H9 (cell line): Measurements from ENCODE around the gene ARMH3. TPM values are rescaled to one million over a fixed set of nuclear protein-coding genes. Genes with fewer than 3 reads are reported as not detected.

Experiments used
- DNase-seq: peaks from one replicate; pipeline ENCODE4 v3.0.0-alpha.2; 2017
- H2AFZ ChIP-seq: one replicate; pipeline ENCODE4 v1.6.1; 2013; ENCODE audit warnings: mild to moderate bottlenecking, low read length, control low read depth, moderate library complexity
- H2AK5ac ChIP-seq: 2 replicates; pipeline ENCODE4 v1.6.1; 2013; ENCODE audit warnings: low read length, control low read depth, mixed read lengths; ENCODE audit not compliant: insufficient read length
- H2BK120ac ChIP-seq: one replicate; pipeline ENCODE4 v1.6.1; 2013; ENCODE audit warnings: low read depth, mild to moderate bottlenecking, low read length, control low read depth, inconsistent platforms; ENCODE audit not compliant: poor library complexity, severe bottlenecking
- H2BK12ac ChIP-seq: 2 replicates; pipeline ENCODE4 v1.6.1; 2013; ENCODE audit warnings: low read length, control low read depth, mixed read lengths, low read depth; ENCODE audit not compliant: insufficient read length
- H2BK15ac ChIP-seq: 2 replicates; pipeline ENCODE4 v1.6.1; 2013; ENCODE audit warnings: low read depth, low read length, control low read depth
- H2BK20ac ChIP-seq: one replicate; pipeline ENCODE4 v1.6.1; 2013; ENCODE audit warnings: low read depth, mild to moderate bottlenecking, low read length, control low read depth, inconsistent platforms; ENCODE audit not compliant: poor library complexity, severe bottlenecking
- H2BK5ac ChIP-seq: 2 replicates; pipeline ENCODE4 v1.6.1; 2013; ENCODE audit warnings: low read length, control low read depth, mixed read lengths; ENCODE audit not compliant: insufficient read length
- H3K14ac ChIP-seq: 2 replicates; pipeline ENCODE4 v1.6.1; 2013; ENCODE audit warnings: low read length, control low read depth; ENCODE audit not compliant: insufficient read depth
- H3K18ac ChIP-seq: 2 replicates; pipeline ENCODE4 v1.6.1; 2013; ENCODE audit warnings: low read depth, mild to moderate bottlenecking, mixed read lengths, low read length, control low read depth; ENCODE audit not compliant: insufficient read length
- H3K23ac ChIP-seq: 2 replicates; pipeline ENCODE4 v1.6.1; 2013; ENCODE audit warnings: low read length, control low read depth, mixed read lengths, low read depth; ENCODE audit not compliant: insufficient read length
- H3K23me2 ChIP-seq: 2 replicates; pipeline ENCODE4 v1.6.1; 2013; ENCODE audit warnings: low read depth, mild to moderate bottlenecking, mixed read lengths, low read length, control low read depth; ENCODE audit not compliant: insufficient read length, poor library complexity, severe bottlenecking
- H3K27ac ChIP-seq: 2 replicates; pipeline ENCODE4 v1.5.1; 2013; ENCODE audit warnings: low read length, control low read depth, mixed read lengths, low read depth; ENCODE audit not compliant: insufficient read length
- H3K27me3 ChIP-seq: 2 replicates; pipeline ENCODE4 v1.6.1; 2013; ENCODE audit warnings: low read length, control low read depth, inconsistent platforms; ENCODE audit not compliant: insufficient read depth
- H3K4ac ChIP-seq: 2 replicates; pipeline ENCODE4 v1.6.1; 2013; ENCODE audit warnings: low read depth, mild to moderate bottlenecking, control low read depth, inconsistent platforms, low read length, moderate library complexity
- H3K4me1 ChIP-seq: 2 replicates; pipeline ENCODE4 v1.6.1; 2013; ENCODE audit warnings: low read length, control low read depth, inconsistent platforms; ENCODE audit not compliant: insufficient read depth
- H3K4me2 ChIP-seq: 2 replicates; pipeline ENCODE4 v1.6.1; 2013; ENCODE audit warnings: low read length, control low read depth, mixed read lengths; ENCODE audit not compliant: insufficient read length, insufficient read depth
- H3K56ac ChIP-seq: 2 replicates; pipeline ENCODE4 v1.6.1; 2013; ENCODE audit warnings: low read depth, mild to moderate bottlenecking, mixed read lengths, low read length, control low read depth; ENCODE audit not compliant: insufficient read length
- H3K79me1 ChIP-seq: 2 replicates; pipeline ENCODE4 v1.6.1; 2013; ENCODE audit warnings: low read depth, mild to moderate bottlenecking, moderate library complexity, low read length, control low read depth, inconsistent platforms; ENCODE audit not compliant: insufficient read depth, poor library complexity, severe bottlenecking
- H3K79me2 ChIP-seq: 2 replicates; pipeline ENCODE4 v1.6.1; 2013; ENCODE audit warnings: low read length, control low read depth, inconsistent platforms; ENCODE audit not compliant: insufficient read depth
- H3K9ac ChIP-seq: 2 replicates; pipeline ENCODE4 v1.6.1; 2013; ENCODE audit warnings: low read length, control low read depth, mixed read lengths; ENCODE audit not compliant: insufficient read length; ENCODE audit errors: extremely low read depth
- H3K9me3 ChIP-seq: one replicate; pipeline ENCODE4 v1.6.1; 2013; ENCODE audit warnings: low read depth, low read length, inconsistent platforms; ENCODE audit not compliant: control insufficient read depth
- H3T11ph ChIP-seq: one replicate; pipeline ENCODE4 v1.6.1; 2013; ENCODE audit warnings: mild to moderate bottlenecking, low read length, control low read depth, inconsistent platforms
- H4K20me1 ChIP-seq: one replicate; pipeline ENCODE4 v1.6.1; 2013; ENCODE audit not compliant: control insufficient read depth, insufficient read length, insufficient read depth
- H4K5ac ChIP-seq: 2 replicates; pipeline ENCODE4 v1.6.1; 2013; ENCODE audit warnings: low read depth, mild to moderate bottlenecking, mixed read lengths, low read length, control low read depth; ENCODE audit not compliant: insufficient read length
- H4K8ac ChIP-seq: replicated peaks from 2 replicates; pipeline ENCODE4 v1.6.1; 2013; ENCODE audit warnings: low read length, control low read depth, mixed read lengths, low read depth; ENCODE audit not compliant: insufficient read length
- H4K91ac ChIP-seq: 2 replicates; pipeline ENCODE4 v1.6.1; 2013; ENCODE audit warnings: low read depth, mild to moderate bottlenecking, moderate library complexity, mixed read lengths, low read length, control low read depth; ENCODE audit not compliant: insufficient read length
- H3K27ac Mint-ChIP-seq, 3 experiments: 2 replicates in 2 of 3; 3 replicates in 1 of 3; pipeline ENCODE4 v1.8.0; 2020 to 2021; ENCODE audit warnings: mixed read lengths in 3 of 3, mild to moderate bottlenecking in 1 of 3, moderate library complexity in 1 of 3
- H3K27me3 Mint-ChIP-seq: 2 replicates; pipeline ENCODE4 v1.8.0; 2021; ENCODE audit warnings: low read depth, mild to moderate bottlenecking, moderate library complexity, mixed read lengths
- H3K36me3 Mint-ChIP-seq, 3 experiments: 2 replicates in 2 of 3; 3 replicates in 1 of 3; pipeline ENCODE4 v1.8.0; 2020 to 2021; ENCODE audit warnings: low read depth in 3 of 3, mixed read lengths in 3 of 3; ENCODE audit not compliant: insufficient read depth in 1 of 3
- H3K4me1 Mint-ChIP-seq, 2 experiments: 2 replicates each; pipeline ENCODE4 v1.8.0; 2020; ENCODE audit warnings: mixed read lengths in 2 of 2
- H3K4me3 Mint-ChIP-seq, 2 experiments: 2 replicates in 1 of 2; 3 replicates in 1 of 2; pipeline ENCODE4 v1.8.0; 2020 to 2021; ENCODE audit warnings: mild to moderate bottlenecking in 2 of 2, mixed read lengths in 2 of 2, moderate library complexity in 1 of 2
- H3K9me3 Mint-ChIP-seq, 2 experiments: 2 replicates in 1 of 2; 3 replicates in 1 of 2; pipeline ENCODE4 v1.8.0; 2020; ENCODE audit warnings: mild to moderate bottlenecking in 2 of 2, mixed read lengths in 2 of 2, moderate library complexity in 1 of 2
- CTCF ChIP-seq: fragments of 200-600 bp; sonication (generic); conservative IDR thresholded peaks from 3 replicates; pipeline ENCODE4 v1.8.0; 2021; ENCODE audit warnings: antibody characterized with exemption, mild to moderate bottlenecking
- WGBS: extraction: QIAGEN DNeasy Blood & Tissue Kit; methylation state at CpG from one replicate; pipeline ENCODE4 v1.1.7; 2013; ENCODE audit warnings: missing lambda C conversion rate, low lambda C conversion rate, mixed read lengths; ENCODE audit not compliant: insufficient read length; ENCODE audit errors: extremely low coverage; 5-methylcytosine and 5-hydroxymethylcytosine counted together
- total RNA-seq: library from RNA; stranded (reverse); gene quantifications from 2 replicates; pipeline ENCODE4 v1.2.1, GENCODE V29; 2021

ARMH3 gene
- total RNA-seq, 1 experiment from 2014 or later: 20.4 TPM

- Histone ChIP-seq H3K18ac (no peak overlapping the region), H4K8ac (no peak overlapping the region), H3K79me1 (no peaks in the 10 kb centered on the region), H3K23ac (no peak overlapping the region), H3K79me2 (no peaks in the 10 kb centered on the region), H2BK20ac (no peak overlapping the region), H2AFZ (no peak overlapping the region), H3K14ac (no peak overlapping the region), H3K4me1 (peaks cover 6% of the 10 kb centered on the region; the same call in 1 of the 2 replicates), H3T11ph (no peak overlapping the region), H3K4ac (no peak overlapping the region), H4K5ac (no peak overlapping the region), H3K9ac (no peak overlapping the region), H2BK12ac (no peak overlapping the region), H4K91ac (no peak overlapping the region), H3K4me2 (no peak overlapping the region), H2BK5ac (no peak overlapping the region), H3K56ac (no peak overlapping the region), H4K20me1 (peaks cover 3% of the 10 kb centered on the region), H2BK15ac (no peak overlapping the region), H2BK120ac (no peak overlapping the region), H3K27ac (no peak overlapping the region), H3K9me3 (no peaks in the 10 kb centered on the region), H3K27me3 (no peaks in the 10 kb centered on the region), H2AK5ac (no peak overlapping the region), H3K23me2 (peaks cover 19% of the 10 kb centered on the region)
- Mint-ChIP-seq H3K4me1 (peaks cover 18 to 23% of the 10 kb centered on the region in 2 experiments), H3K36me3 (peaks cover 3 to 9% (median 6%) of the 10 kb centered on the region in 3 experiments; a peak in 6 of 7 replicates), H3K27ac (no peak overlapping the region), H3K4me3 (no peak overlapping the region; a peak in 1 of 5 replicates), H3K27me3 (peaks cover 7% of the 10 kb centered on the region), H3K9me3 (no peaks in the 10 kb centered on the region)
- no CpG with 5 or more reads among the region's 10 CpGs for WGBS
- TF ChIP-seq CTCF: no peak
- no peak for DNase-seq
Observed at GRCh38 chr10:101827919-101828600, 227.9 kb downstream of the ARMH3 start.
